ENCODE results near the gene C2CD3. TPM values are rescaled to one million over a fixed set of nuclear protein-coding genes. Genes with fewer than 3 reads are reported as not detected.

C2CD3 gene
- total RNA-seq, 2 experiments from 2014 or later = 31.9 to 35.1 TPM

GRCh38 chr11:73983741-73984538 is 186.9 kb downstream of the C2CD3 start:
- intact Hi-C loops (cut with DNase I, micrococcal nuclease) = loop anchor here (1.0 to 5.0 kb wide), 3 partner anchors 12 to 188 kb away; partner anchors contain the start of genes C2CD3 (in 1 of the 2) and PPME1 (in 1 of the 2)
- ChIA-PET CTCF (interaction anchor here (1.1 to 1.6 kb wide), 2 partner anchors 11 to 21 kb away, joined by 4 to 5 read pairs; no protein-coding TSS in a partner anchor), POLR2A (interaction anchor here (7.9 to 18.9 kb wide), 4 partner anchors 11 to 32 kb away, joined by 106 to 366 read pairs (median 290); no protein-coding TSS in a partner anchor)
- H3K9me3 Mint-ChIP-seq = no peaks in the 10 kb centered on the region
- H3K4me1 Mint-ChIP-seq (ENCODE audit: low read depth) = peaks cover 49% of the 10 kb centered on the region
- Histone ChIP-seq H3K9me3 (ENCODE audit: control insufficient read depth in 1 of 2, insufficient read depth in 1 of 2, low read length in 2 of 2) (no peaks in the 10 kb centered on the region), H3K4me3 (ENCODE audit: low read length) (peak overlapping the region; percentile 87), H3K4me1 (ENCODE audit: insufficient read depth, low read length) (peaks cover 42% of the 10 kb centered on the region), H3K27me3 (ENCODE audit: control insufficient read depth in 1 of 2, insufficient read depth in 2 of 2, low read length in 2 of 2) (no peaks in the 10 kb centered on the region), H3K36me3 (ENCODE audit: insufficient read depth, low read length) (peaks cover 29% of the 10 kb centered on the region), H3K27ac (ENCODE audit: low read depth in 1 of 2, low read length in 2 of 2) (peak overlapping the region; percentile 81 to 96)
- H3K27me3 Mint-ChIP-seq = no peaks in the 10 kb centered on the region
- peak overlapping the region; percentile 98 for H3K27ac Mint-ChIP-seq
- H3K4me3 Mint-ChIP-seq = peak overlapping the region; percentile 100
- H3K36me3 Mint-ChIP-seq (ENCODE audit: low read depth) = peaks cover 43% of the 10 kb centered on the region
- DNase-seq (peak in 2 of 14 experiments; percentile 33 to 51), ATAC-seq (ENCODE audit: poor library complexity) (no peak)
- TF ChIP-seq CTCF (IDR thresholded peaks at IDR 0.05) = no peak

GRCh38 chr11:73982990-73983740 is 187.6 kb downstream of the C2CD3 start:
- ChIA-PET CTCF (interaction anchor here (1.0 to 4.2 kb wide), 4 partner anchors 12 to 22 kb away, joined by 4 to 26 read pairs (median 6); no protein-coding TSS in a partner anchor), POLR2A (interaction anchor here (0.6 to 18.9 kb wide), 8 partner anchors 12 to 510 kb away, joined by 3 to 366 read pairs (median 55); partner anchors contain the start of genes C2CD3, LIPT2 and PPME1)
- DNase-seq (peak; percentile 86 to 97 (median 90)), ATAC-seq (ENCODE audit: poor library complexity) (peak; percentile 73)
- Histone ChIP-seq H3K36me3 (ENCODE audit: insufficient read depth, low read length) (peaks cover 37% of the 10 kb centered on the region), H3K9me3 (ENCODE audit: control insufficient read depth in 1 of 2, insufficient read depth in 1 of 2, low read length in 2 of 2) (no peaks in the 10 kb centered on the region), H3K27ac (ENCODE audit: low read depth in 1 of 2, low read length in 2 of 2) (peak overlapping the region; percentile 81 to 96), H3K4me1 (ENCODE audit: insufficient read depth, low read length) (peaks cover 49% of the 10 kb centered on the region), H3K27me3 (ENCODE audit: control insufficient read depth in 1 of 2, insufficient read depth in 2 of 2, low read length in 2 of 2) (no peaks in the 10 kb centered on the region), H3K4me3 (ENCODE audit: low read length) (peak overlapping the region; percentile 87)
- intact Hi-C loops (cut with DNase I, micrococcal nuclease) = loop anchor here (1.0 to 5.0 kb wide), 3 partner anchors 13 to 189 kb away; partner anchors contain the start of genes C2CD3 (in 1 of the 2) and PPME1 (in 1 of the 2)
- Mint-ChIP-seq H3K4me3 (peak overlapping the region; percentile 100), H3K27me3 (no peaks in the 10 kb centered on the region), H3K27ac (peak overlapping the region; percentile 98), H3K4me1 (ENCODE audit: low read depth) (peaks cover 57% of the 10 kb centered on the region), H3K36me3 (ENCODE audit: low read depth) (peaks cover 51% of the 10 kb centered on the region), H3K9me3 (no peaks in the 10 kb centered on the region)
- no peak for TF ChIP-seq CTCF (IDR thresholded peaks at IDR 0.05)

- ChIA-PET CTCF (interaction anchor here (1.0 to 4.2 kb wide), 3 partner anchors 12 to 22 kb away, joined by 7 to 26 read pairs (median 14); no protein-coding TSS in a partner anchor), POLR2A (interaction anchor here (0.6 to 18.9 kb wide), 8 partner anchors 12 to 510 kb away, joined by 3 to 366 read pairs (median 55); partner anchors contain the start of genes C2CD3, LIPT2 and PPME1)
- Histone ChIP-seq H3K4me1 (ENCODE audit: insufficient read depth, low read length) (peaks cover 55% of the 10 kb centered on the region), H3K27ac (ENCODE audit: low read depth in 1 of 2, low read length in 2 of 2) (peak within 1 kb of the TSS; percentile 81 to 96), H3K27me3 (ENCODE audit: control insufficient read depth in 1 of 2, insufficient read depth in 2 of 2, low read length in 2 of 2) (no peaks in the 10 kb centered on the region), H3K9me3 (ENCODE audit: control insufficient read depth in 1 of 2, insufficient read depth in 1 of 2, low read length in 2 of 2) (no peaks in the 10 kb centered on the region), H3K4me3 (ENCODE audit: low read length) (peak within 1 kb of the TSS; percentile 87), H3K36me3 (ENCODE audit: insufficient read depth, low read length) (peaks cover 43% of the 10 kb centered on the region)
- intact Hi-C loops (cut with DNase I, micrococcal nuclease) = loop anchor here in 1 of 2 experiments (2.0 to 5.0 kb wide), 2 partner anchors 14 to 190 kb away; partner anchors contain the start of genes C2CD3 and PPME1
- Mint-ChIP-seq H3K4me1 (ENCODE audit: low read depth) (peaks cover 62% of the 10 kb centered on the region), H3K27me3 (no peaks in the 10 kb centered on the region), H3K27ac (peak within 1 kb of the TSS; percentile 98), H3K4me3 (peak within 1 kb of the TSS; percentile 100), H3K9me3 (no peaks in the 10 kb centered on the region), H3K36me3 (ENCODE audit: low read depth) (peaks cover 56% of the 10 kb centered on the region)
- DNase-seq (peak; percentile 71 to 90 (median 82)), ATAC-seq (ENCODE audit: poor library complexity) (peak; percentile 55)
- TF ChIP-seq CTCF (IDR thresholded peaks at IDR 0.05) = no peak
Measured at GRCh38 chr11:73982595-73982989, 188.2 kb downstream of the C2CD3 start, which contains the start of gene UCP2. Gene UCP2 (minus strand): TSS chr11:73982843. CDS start chr11:73978378, 4,465 bp downstream.
